A549 (cell line): Measurements from ENCODE around the gene TNFAIP2. TPM values are rescaled to one million over a fixed set of nuclear protein-coding genes. Genes with fewer than 3 reads are reported as not detected.
A peak's percentile ranks its signal among the peaks of the same experiment; 100 is the strongest.

Experiments used
- ATAC-seq, 2 experiments: fragments of 200-7000 bp in 1 of 2; fragments of >200 bp in 1 of 2; cut with Nextera tagmentation in 1 of 2; cut with Tn5 transposase in 1 of 2; 3 replicates each; pipeline versions ENCODE4 v1.8.0 to v1.9.1; 2018 to 2020; ENCODE audit warnings: mild to moderate bottlenecking in 1 of 2, moderate library complexity in 1 of 2
- CTCF ChIA-PET: fragments of 300-600 bp; sonication (Branson Sonifier 250); formaldehyde crosslinking; extraction: SDS; loops from one replicate; lab custom pipeline; 2021; ENCODE audit warnings: antibody characterized with exemption, inconsistent platforms; lab: Yijun Ruan, JAX
- POLR2A ChIA-PET: fragments of 350-600 bp; formaldehyde crosslinking; extraction: SDS; loops from one replicate; lab custom pipeline; 2021; ENCODE audit warnings: antibody characterized with exemption, inconsistent platforms; lab: Yijun Ruan, JAX
- DNase-seq, 2 experiments: peaks; one replicate each; pipeline versions ENCODE4 v3.0.0 to v3.0.0-alpha.2; 2011 to 2016; ENCODE audit warnings: low read depth in 1 of 2, low spot score in 1 of 2
- FAIRE-seq: peaks from 2 replicates; lab custom pipeline; 2011; peaks lifted over from hg19 to GRCh38; lab: Jason Lieb, UNC
- H3K27ac ChIP-seq, 2 experiments: fragments of >200 bp; sonication (Bioruptor Twin); formaldehyde crosslinking; 3 replicates each; pipeline ENCODE4 v1.5.1; 2016 to 2017
- H3K4me1 ChIP-seq: fragments of >200 bp; sonication (Bioruptor Twin); formaldehyde crosslinking; 3 replicates; pipeline ENCODE4 v1.6.1; 2016
- H3K4me2 ChIP-seq: fragments of >200 bp; sonication (Bioruptor Twin); formaldehyde crosslinking; 3 replicates; pipeline ENCODE4 v1.6.1; 2016
- H3K4me3 ChIP-seq: fragments of >200 bp; sonication (Bioruptor Twin); formaldehyde crosslinking; 3 replicates; pipeline ENCODE4 v1.5.1; 2016
- H3K9me3 ChIP-seq: fragments of >200 bp; sonication (Bioruptor Twin); formaldehyde crosslinking; 3 replicates; pipeline ENCODE4 v1.6.1; 2016
- ATOH8 ChIP-seq: fragments of 250-450 bp; sonication (Bioruptor Pico); IDR thresholded peaks from 2 replicates; pipeline ENCODE4 v1.5.0; 2020; ENCODE audit warnings: low read depth, mild to moderate bottlenecking, moderate library complexity
- BCL3 ChIP-seq: fragments of >200 bp; sonication (Bioruptor Twin); formaldehyde crosslinking; IDR thresholded peaks from 3 replicates; pipeline ENCODE4 v1.6.1; 2016
- CBX2 ChIP-seq: fragments of 200-600 bp; sonication (generic); IDR thresholded peaks from 2 replicates; pipeline ENCODE4 v1.6.1; 2016; ENCODE audit warnings: low read depth, mild to moderate bottlenecking, borderline replicate concordance
- CBX8 ChIP-seq: fragments of 200-600 bp; sonication (generic); IDR thresholded peaks from 2 replicates; pipeline ENCODE4 v1.6.1; 2016
- CHD4 ChIP-seq: fragments of 200-600 bp; sonication (generic); IDR thresholded peaks from 2 replicates; pipeline ENCODE4 v1.6.1; 2016; ENCODE audit warnings: antibody characterized with exemption, mild to moderate bottlenecking, borderline replicate concordance
- EHF ChIP-seq: fragments of 250-450 bp; sonication (Bioruptor Pico); IDR thresholded peaks from 2 replicates; pipeline ENCODE4 v1.5.0; 2020; ENCODE audit warnings: mild to moderate bottlenecking
- EP300 ChIP-seq, 2 experiments: fragments of >200 bp; sonication (Bioruptor Twin); formaldehyde crosslinking; IDR thresholded peaks; 2 replicates in 1 of 2; 3 replicates in 1 of 2; pipeline ENCODE4 v1.6.1; 2016 to 2017
- ESRRA ChIP-seq: fragments of 150-350 bp; IDR thresholded peaks from 2 replicates; pipeline ENCODE4 v1.6.1; 2014; ENCODE audit warnings: mild to moderate bottlenecking, low read length, borderline replicate concordance
- FOSB ChIP-seq: fragments of 250-450 bp; sonication (Bioruptor Pico); IDR thresholded peaks from 2 replicates; pipeline ENCODE4 v1.5.0; 2020; ENCODE audit warnings: mild to moderate bottlenecking, moderate library complexity
- FOSL2 ChIP-seq, 2 experiments: fragments of 450-650 bp in 1 of 2; fragments of >200 bp in 1 of 2; sonication (Bioruptor Twin) in 1 of 2; formaldehyde crosslinking; IDR thresholded peaks; 2 replicates each; pipeline versions ENCODE4 v1.5.0 to v1.6.1; 2016 to 2020; ENCODE audit warnings: mild to moderate bottlenecking in 1 of 2, moderate library complexity in 1 of 2
- GATA3 ChIP-seq: IDR thresholded peaks from 2 replicates; pipeline ENCODE4 v1.6.1; 2012; ENCODE audit warnings: borderline replicate concordance
- HDAC2 ChIP-seq: fragments of 200-600 bp; sonication (generic); IDR thresholded peaks from 2 replicates; pipeline ENCODE4 v1.6.1; 2016
- HEYL ChIP-seq: fragments of 250-450 bp; sonication (Bioruptor Pico); IDR thresholded peaks from 2 replicates; pipeline ENCODE4 v1.8.0; 2021; ENCODE audit warnings: mild to moderate bottlenecking, moderate library complexity
- HMGXB4 ChIP-seq: fragments of 250-450 bp; sonication (Bioruptor Pico); IDR thresholded peaks from 2 replicates; pipeline ENCODE4 v1.5.0; 2021; ENCODE audit warnings: mild to moderate bottlenecking, moderate library complexity, borderline replicate concordance
- HOXB13 ChIP-seq: fragments of 250-450 bp; sonication (Bioruptor Pico); IDR thresholded peaks from 2 replicates; pipeline ENCODE4 v1.5.0; 2020; ENCODE audit warnings: low read depth, mild to moderate bottlenecking, moderate library complexity
- HOXB5 ChIP-seq: fragments of 250-450 bp; sonication (Bioruptor Pico); IDR thresholded peaks from 2 replicates; pipeline ENCODE4 v1.5.0; 2020; ENCODE audit warnings: mild to moderate bottlenecking, moderate library complexity
- JUNB ChIP-seq: fragments of >200 bp; sonication (Bioruptor Twin); formaldehyde crosslinking; IDR thresholded peaks from 2 replicates; pipeline ENCODE4 v1.6.1; 2016
- KDM5A ChIP-seq: fragments of 200-600 bp; sonication (generic); IDR thresholded peaks from 2 replicates; pipeline ENCODE4 v1.6.1; 2016; ENCODE audit warnings: antibody characterized with exemption, mild to moderate bottlenecking
- MYC ChIP-seq: IDR thresholded peaks from 2 replicates; pipeline ENCODE4 v1.6.1; 2012; ENCODE audit warnings: mild to moderate bottlenecking, inconsistent platforms, low read length, improper control_type of control experiment, borderline replicate concordance
- NR3C1 ChIP-seq: fragments of >200 bp; sonication (Bioruptor Twin); formaldehyde crosslinking; IDR thresholded peaks from 3 replicates; pipeline ENCODE4 v1.6.1; 2017
- POLR2A ChIP-seq: IDR thresholded peaks from 2 replicates; pipeline ENCODE4 v1.6.1; 2012; ENCODE audit warnings: mild to moderate bottlenecking, low read length
- RAD21 ChIP-seq, 2 experiments: fragments of >200 bp in 1 of 2; sonication (Bioruptor Twin) in 1 of 2; formaldehyde crosslinking in 1 of 2; IDR thresholded peaks in 1 of 2; conservative IDR thresholded peaks in 1 of 2; 2 replicates in 1 of 2; 3 replicates in 1 of 2; pipeline ENCODE4 v1.6.1; 2012 to 2018; ENCODE audit warnings: inconsistent platforms in 1 of 2
- SREBF2 ChIP-seq: fragments of 450-650 bp; IDR thresholded peaks from 2 replicates; pipeline ENCODE4 v1.6.1; 2014; ENCODE audit warnings: mild to moderate bottlenecking, moderate library complexity
- USF2 ChIP-seq: fragments of 450-650 bp; IDR thresholded peaks from 2 replicates; pipeline ENCODE4 v1.6.1; 2014; ENCODE audit warnings: antibody characterized with exemption
- ZFP36 ChIP-seq: fragments of 450-650 bp; IDR thresholded peaks from 2 replicates; pipeline ENCODE4 v1.6.1; 2014; ENCODE audit warnings: borderline replicate concordance; ENCODE audit not compliant: partially characterized antibody
- WGBS: methylation state at CpG from one replicate; pipeline ENCODE4 v1.1.6; 2017; ENCODE audit errors: missing lambda C conversion rate; 5-methylcytosine and 5-hydroxymethylcytosine counted together
- polyA plus RNA-seq, 4 experiments: library from polyadenylated mRNA; depleted of rRNA in 3 of 4; stranded (reverse); fragments of >200 nt; fragmentation: RNase III in 1 of 4; extraction: RNeasy Plus Mini Kit Qiagen cat#74134 plus additional on column Dnase treatment in 1 of 4; gene quantifications; 2 replicates in 3 of 4; 3 replicates in 1 of 4; pipeline ENCODE4 v1.2.3, GENCODE V29; 2011 to 2017

The TNFAIP2 gene
- polyA plus RNA-seq, 2 of the 4 experiments (the other 2 are of a cell fraction) = 222 to 254 TPM

GRCh38 chr14:103180331-103180730, 57.1 kb downstream of the TNFAIP2 start:
- WGBS = 85% methylated on average over 5 of the region's 5 CpGs
- H3K4me2 ChIP-seq = no peak overlapping the region
- CTCF ChIA-PET = interaction anchor here (0.9 to 13.1 kb wide), 4 partner anchors 38 to 107 kb away, joined by 3 to 261 read pairs (median 78); no protein-coding TSS in a partner anchor
- H3K4me3 ChIP-seq = no peak overlapping the region
- POLR2A ChIA-PET = no interaction called here
- ATAC-seq (no peak), FAIRE-seq (no peak), DNase-seq (no peak)
- H3K4me1 ChIP-seq = peaks cover 8% of the 10 kb centered on the region
- TF ChIP-seq KDM5A = no peak
- no peak for TF ChIP-seq SREBF2
- no peak for TF ChIP-seq HOXB13
- TF ChIP-seq USF2 = no peak
- no peak for TF ChIP-seq CBX8
- TF ChIP-seq HEYL (CRISPR knock-in tag) = no peak
- TF ChIP-seq POLR2A = no peak
- TF ChIP-seq ESRRA = no peak
- TF ChIP-seq HDAC2 = no peak
- no peak for TF ChIP-seq FOSB (CRISPR knock-in tag)
- no peak for TF ChIP-seq HMGXB4 (CRISPR knock-in tag)
- no peak for TF ChIP-seq ATOH8 (CRISPR knock-in tag)
- no peaks in the 10 kb centered on the region for H3K9me3 ChIP-seq
- H3K27ac ChIP-seq = no peak overlapping the region

- FAIRE-seq (no peak), DNase-seq (no peak), ATAC-seq (no peak)
- POLR2A ChIA-PET = no interaction called here
- Histone ChIP-seq H3K4me1 (peaks cover 28% of the 10 kb centered on the region), H3K4me2 (no peak overlapping the region), H3K9me3 (no peaks in the 10 kb centered on the region), H3K4me3 (no peak overlapping the region), H3K27ac (peak overlapping the region in 1 of 2 experiments; percentile 64; a peak in 3 of 6 replicates)
- CTCF ChIA-PET = interaction anchor here (0.9 to 13.1 kb wide), 17 partner anchors 12 to 104 kb away, joined by 3 to 261 read pairs (median 5); no protein-coding TSS in a partner anchor
- 83% methylated on average over 12 of the region's 12 CpGs for WGBS
- TF ChIP-seq CHD4 = no peak
- TF ChIP-seq EP300 (IDR thresholded peaks at IDR 0.05) = no peak
- TF ChIP-seq RAD21 (conservative IDR thresholded peaks at IDR 0.05 in 1 of 2, IDR thresholded peaks at IDR 0.05 in 1 of 2) = no peak
- no peak for TF ChIP-seq EHF (CRISPR knock-in tag)
- no peak for TF ChIP-seq ATOH8 (CRISPR knock-in tag)
- TF ChIP-seq HOXB5 (CRISPR knock-in tag) = no peak
- no peak for TF ChIP-seq HDAC2
- no peak for TF ChIP-seq NR3C1
- no peak for TF ChIP-seq ZFP36
- no peak for TF ChIP-seq CBX2
- TF ChIP-seq KDM5A = no peak
- TF ChIP-seq GATA3 = no peak
- no peak for TF ChIP-seq FOSL2 (IDR thresholded peaks at IDR 0.05)
- TF ChIP-seq FOSL2 (CRISPR knock-in tag; IDR thresholded peaks at IDR 0.05) = no peak
- TF ChIP-seq BCL3 = no peak
- no peak for TF ChIP-seq JUNB
- TF ChIP-seq MYC = no peak
Observed at GRCh38 chr14:103184046-103184445, 60.8 kb downstream of the TNFAIP2 start.
